K562 (cell line): ENCODE data around the gene RAD21L1. TPM values are rescaled to one million over a fixed set of nuclear protein-coding genes. Genes with fewer than 3 reads are reported as not detected.

ENCODE experiments used
- CBFA2T2 ChIP-seq: fragments of 450-650 bp; conservative IDR thresholded peaks from 2 replicates; pipeline ENCODE4 v1.6.1; 2017; ENCODE audit warnings: mild to moderate bottlenecking
- GMEB1 ChIP-seq: fragments of 250-450 bp; sonication (Bioruptor Pico); IDR thresholded peaks from 2 replicates; pipeline ENCODE4 v1.4.0; 2020; ENCODE audit warnings: mild to moderate bottlenecking
- GTF2F1 ChIP-seq: IDR thresholded peaks from 2 replicates; pipeline ENCODE4 v1.6.1; 2011; ENCODE audit warnings: low read depth, low read length, improper control_type of control experiment
- JUN ChIP-seq, 2 experiments: sonication (generic) in 1 of 2; formaldehyde crosslinking in 1 of 2; IDR thresholded peaks; 2 replicates each; pipeline versions ENCODE4 v1.6.1 to v1.8.0; 2012 to 2022; ENCODE audit warnings: borderline replicate concordance in 2 of 2, mild to moderate bottlenecking in 2 of 2, improper control_type of control experiment in 1 of 2, low read depth in 1 of 2, low read length in 1 of 2, missing genetic modification reagents in 1 of 2
- POLR2A ChIP-seq: fragments of 450-650 bp; conservative IDR thresholded peaks from 2 replicates; pipeline ENCODE4 v1.6.1; 2016
- POLR2H ChIP-seq: IDR thresholded peaks from 2 replicates; pipeline ENCODE4 v1.6.1; 2016; ENCODE audit warnings: missing genetic modification characterization, low read depth, mild to moderate bottlenecking, control low read depth, missing compliant biosample characterization, moderate library complexity
- PTRF ChIP-seq: fragments of 450-650 bp; IDR thresholded peaks from 2 replicates; pipeline ENCODE4 v1.6.1; 2016; ENCODE audit warnings: mild to moderate bottlenecking, missing genetic modification characterization, missing compliant biosample characterization
- RBFOX2 ChIP-seq: fragments of 200-400 bp; formaldehyde crosslinking; IDR thresholded peaks from 2 replicates; pipeline ENCODE4 v1.6.1; 2017; ENCODE audit warnings: low read depth, mild to moderate bottlenecking, low read length, moderate library complexity
- SAFB ChIP-seq: fragments of 200-400 bp; formaldehyde crosslinking; IDR thresholded peaks from 2 replicates; pipeline ENCODE4 v1.6.1; 2017; ENCODE audit warnings: low read depth, low read length, borderline replicate concordance
- SMAD1 ChIP-seq: fragments of 150-350 bp; IDR thresholded peaks from 2 replicates; pipeline ENCODE4 v1.6.1; 2014; ENCODE audit warnings: low read length, low read depth; ENCODE audit not compliant: partially characterized antibody
- SUPT5H ChIP-seq: fragments of 450-650 bp; IDR thresholded peaks from 2 replicates; pipeline ENCODE4 v1.6.1; 2016
- TCF7L2 ChIP-seq: fragments of 150-350 bp; IDR thresholded peaks from 2 replicates; pipeline ENCODE4 v1.6.1; 2016; ENCODE audit warnings: low read depth, mild to moderate bottlenecking, low read length, moderate library complexity
- ZNF253 ChIP-seq: fragments of 250-450 bp; sonication (Bioruptor Pico); conservative IDR thresholded peaks from 2 replicates; pipeline ENCODE4 v1.6.1; 2021; ENCODE audit warnings: mild to moderate bottlenecking
- ZNF639 ChIP-seq, 2 experiments: fragments of 200-800 bp in 1 of 2; sonication (Bioruptor generic) in 1 of 2; sonication (generic) in 1 of 2; formaldehyde crosslinking in 1 of 2; IDR thresholded peaks in 1 of 2; conservative IDR thresholded peaks in 1 of 2; 2 replicates each; pipeline versions ENCODE4 v1.5.0 to v1.6.1; 2016 to 2020; ENCODE audit warnings: missing compliant biosample characterization in 1 of 2, missing genetic modification characterization in 1 of 2, missing genetic modification reagents in 1 of 2
- polyA plus RNA-seq, 8 experiments: library from polyadenylated mRNA; depleted of rRNA in 4 of 8; stranded (reverse) in 5 of 8; unstranded in 3 of 8; fragments of >200 nt; fragmentation: Nextera tagmentation in 2 of 8; fragmentation: Illumina TruSeq in 1 of 8; extraction: Ambion mirVana in 2 of 8; extraction: Trizol in 1 of 8; gene quantifications; 2 replicates each; pipeline versions ENCODE4 v1.2.1 to v1.2.3, GENCODE V29; 2011 to 2014; ENCODE audit warnings: inconsistent platforms in 1 of 8, missing spikeins in 1 of 8
- total RNA-seq, 7 experiments: library from RNA; depleted of rRNA in 6 of 7; stranded (reverse); fragments of >200 nt in 6 of 7; fragmentation: Illumina TruSeq in 2 of 7; extraction: Trizol in 2 of 7; gene quantifications; 2 replicates each; pipeline versions ENCODE4 v1.2.1 to v1.2.3, GENCODE V29; 2011 to 2021; ENCODE audit warnings: low replicate concordance in 1 of 7
- TF ChIP-seq, protein P1 (sequence below), 2 experiments: fragments of 450-650 bp in 1 of 2; IDR thresholded peaks; 2 replicates each; pipeline ENCODE4 v1.6.1; 2011 to 2017; ENCODE audit warnings: low read depth in 2 of 2, antibody characterized with exemption in 1 of 2, borderline replicate concordance in 1 of 2, low read length in 1 of 2, mild to moderate bottlenecking in 1 of 2, mixed read lengths in 1 of 2; ENCODE audit not compliant: control insufficient read depth in 1 of 2
- TF ChIP-seq, protein P2 (sequence below): sonication (generic); formaldehyde crosslinking; IDR thresholded peaks from 2 replicates; pipeline ENCODE4 v1.8.1; 2023; ENCODE audit warnings: missing genetic modification reagents, mild to moderate bottlenecking, borderline replicate concordance

RAD21L1 gene
- total and polyA plus RNA-seq, 9 of the 15 experiments (the other 6 are each of a cell fraction or from before 2014, with no cell fraction given), result 0.17 to 1.7 (median 0.45) TPM; not detected in 1

GRCh38 chr20:1187605-1188171, 38.2 kb upstream of the RAD21L1 start (continued):
- TF ChIP-seq, protein P1, sequence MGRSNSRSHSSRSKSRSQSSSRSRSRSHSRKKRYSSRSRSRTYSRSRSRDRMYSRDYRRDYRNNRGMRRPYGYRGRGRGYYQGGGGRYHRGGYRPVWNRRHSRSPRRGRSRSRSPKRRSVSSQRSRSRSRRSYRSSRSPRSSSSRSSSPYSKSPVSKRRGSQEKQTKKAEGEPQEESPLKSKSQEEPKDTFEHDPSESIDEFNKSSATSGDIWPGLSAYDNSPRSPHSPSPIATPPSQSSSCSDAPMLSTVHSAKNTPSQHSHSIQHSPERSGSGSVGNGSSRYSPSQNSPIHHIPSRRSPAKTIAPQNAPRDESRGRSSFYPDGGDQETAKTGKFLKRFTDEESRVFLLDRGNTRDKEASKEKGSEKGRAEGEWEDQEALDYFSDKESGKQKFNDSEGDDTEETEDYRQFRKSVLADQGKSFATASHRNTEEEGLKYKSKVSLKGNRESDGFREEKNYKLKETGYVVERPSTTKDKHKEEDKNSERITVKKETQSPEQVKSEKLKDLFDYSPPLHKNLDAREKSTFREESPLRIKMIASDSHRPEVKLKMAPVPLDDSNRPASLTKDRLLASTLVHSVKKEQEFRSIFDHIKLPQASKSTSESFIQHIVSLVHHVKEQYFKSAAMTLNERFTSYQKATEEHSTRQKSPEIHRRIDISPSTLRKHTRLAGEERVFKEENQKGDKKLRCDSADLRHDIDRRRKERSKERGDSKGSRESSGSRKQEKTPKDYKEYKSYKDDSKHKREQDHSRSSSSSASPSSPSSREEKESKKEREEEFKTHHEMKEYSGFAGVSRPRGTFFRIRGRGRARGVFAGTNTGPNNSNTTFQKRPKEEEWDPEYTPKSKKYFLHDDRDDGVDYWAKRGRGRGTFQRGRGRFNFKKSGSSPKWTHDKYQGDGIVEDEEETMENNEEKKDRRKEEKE (IDR thresholded peaks at IDR 0.05; ENCODE audit: borderline replicate concordance in 1 of 2, control insufficient read depth in 1 of 2, low read depth in 2 of 2, low read length in 1 of 2), result no peak
- TF ChIP-seq POLR2H, result no peak
- TF ChIP-seq RBFOX2, result no peak
- peak in 1 of 2 experiments; percentile 43; a peak in 1 of 4 replicates for TF ChIP-seq ZNF639 (CRISPR knock-in tag; conservative IDR thresholded peaks at IDR 0.05 in 1 of 2, IDR thresholded peaks at IDR 0.05 in 1 of 2)
- TF ChIP-seq SUPT5H, result no peak
- no peak for TF ChIP-seq TCF7L2
- TF ChIP-seq SAFB, result no peak
- no peak for TF ChIP-seq PTRF
- no peak for TF ChIP-seq GTF2F1
- no peak for TF ChIP-seq POLR2A
- no peak for TF ChIP-seq SMAD1
- TF ChIP-seq, protein P2, sequence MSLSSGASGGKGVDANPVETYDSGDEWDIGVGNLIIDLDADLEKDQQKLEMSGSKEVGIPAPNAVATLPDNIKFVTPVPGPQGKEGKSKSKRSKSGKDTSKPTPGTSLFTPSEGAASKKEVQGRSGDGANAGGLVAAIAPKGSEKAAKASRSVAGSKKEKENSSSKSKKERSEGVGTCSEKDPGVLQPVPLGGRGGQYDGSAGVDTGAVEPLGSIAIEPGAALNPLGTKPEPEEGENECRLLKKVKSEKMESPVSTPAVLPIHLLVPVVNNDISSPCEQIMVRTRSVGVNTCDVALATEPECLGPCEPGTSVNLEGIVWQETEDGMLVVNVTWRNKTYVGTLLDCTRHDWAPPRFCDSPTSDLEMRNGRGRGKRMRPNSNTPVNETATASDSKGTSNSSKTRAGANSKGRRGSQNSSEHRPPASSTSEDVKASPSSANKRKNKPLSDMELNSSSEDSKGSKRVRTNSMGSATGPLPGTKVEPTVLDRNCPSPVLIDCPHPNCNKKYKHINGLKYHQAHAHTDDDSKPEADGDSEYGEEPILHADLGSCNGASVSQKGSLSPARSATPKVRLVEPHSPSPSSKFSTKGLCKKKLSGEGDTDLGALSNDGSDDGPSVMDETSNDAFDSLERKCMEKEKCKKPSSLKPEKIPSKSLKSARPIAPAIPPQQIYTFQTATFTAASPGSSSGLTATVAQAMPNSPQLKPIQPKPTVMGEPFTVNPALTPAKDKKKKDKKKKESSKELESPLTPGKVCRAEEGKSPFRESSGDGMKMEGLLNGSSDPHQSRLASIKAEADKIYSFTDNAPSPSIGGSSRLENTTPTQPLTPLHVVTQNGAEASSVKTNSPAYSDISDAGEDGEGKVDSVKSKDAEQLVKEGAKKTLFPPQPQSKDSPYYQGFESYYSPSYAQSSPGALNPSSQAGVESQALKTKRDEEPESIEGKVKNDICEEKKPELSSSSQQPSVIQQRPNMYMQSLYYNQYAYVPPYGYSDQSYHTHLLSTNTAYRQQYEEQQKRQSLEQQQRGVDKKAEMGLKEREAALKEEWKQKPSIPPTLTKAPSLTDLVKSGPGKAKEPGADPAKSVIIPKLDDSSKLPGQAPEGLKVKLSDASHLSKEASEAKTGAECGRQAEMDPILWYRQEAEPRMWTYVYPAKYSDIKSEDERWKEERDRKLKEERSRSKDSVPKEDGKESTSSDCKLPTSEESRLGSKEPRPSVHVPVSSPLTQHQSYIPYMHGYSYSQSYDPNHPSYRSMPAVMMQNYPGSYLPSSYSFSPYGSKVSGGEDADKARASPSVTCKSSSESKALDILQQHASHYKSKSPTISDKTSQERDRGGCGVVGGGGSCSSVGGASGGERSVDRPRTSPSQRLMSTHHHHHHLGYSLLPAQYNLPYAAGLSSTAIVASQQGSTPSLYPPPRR, result no peak
- TF ChIP-seq GMEB1 (CRISPR knock-in tag), result no peak
- no peak for TF ChIP-seq ZNF253 (CRISPR knock-in tag)
- peak; percentile 53; the same call in 1 of the 2 replicates for TF ChIP-seq JUN (IDR thresholded peaks at IDR 0.05; ENCODE audit: borderline replicate concordance, low read depth, low read length)
- TF ChIP-seq JUN (CRISPR knock-in tag; IDR thresholded peaks at IDR 0.05; ENCODE audit: borderline replicate concordance), result no peak
- peak; percentile 81 for TF ChIP-seq CBFA2T2
